ENCODE data around the gene RNF182. TPM values are rescaled to one million over a fixed set of nuclear protein-coding genes. Genes with fewer than 3 reads are reported as not detected.
"Not testable (repeated sequence)": the region's sequence is repeated elsewhere in the genome, so short reads cannot be mapped to it uniquely, and the experiment has no call there.

The RNF182 gene
- total and polyA plus RNA-seq, 2 donors (not counting 1 experiment from before 2014, with no cell fraction given): 0.10 TPM; not detected in 1

DNA sequence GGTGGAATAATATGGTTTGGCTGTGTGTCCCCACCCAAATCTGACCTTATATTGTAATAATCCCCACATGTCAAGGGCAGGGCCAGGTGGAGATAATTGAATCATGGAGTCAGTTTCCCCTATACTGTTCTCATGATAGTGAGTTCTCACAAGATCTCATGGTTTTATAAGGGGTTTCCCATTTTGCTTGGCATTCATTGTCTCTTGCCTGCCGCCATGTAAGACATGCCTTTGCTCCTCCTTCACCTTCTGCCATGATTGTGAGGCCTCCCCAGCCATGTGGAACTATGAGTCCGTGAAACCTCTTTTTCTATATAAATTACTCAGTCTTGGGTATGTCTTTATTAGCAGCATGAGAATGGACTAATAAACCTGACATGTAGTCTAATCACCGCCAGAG is 48.7 kb downstream of the RNF182 start:
- no CpG with 5 or more reads among the region's 3 CpGs for WGBS (ENCODE audit: insufficient coverage)
- H3K4me1 Mint-ChIP-seq; H3K4me3 Mint-ChIP-seq; H3K4me3 ChIP-seq (ENCODE audit: control extremely low read depth in 1 of 5, extremely low read depth in 1 of 5, insufficient read depth in 1 of 5, low read depth in 2 of 5, low read length in 4 of 5); H3K36me3 ChIP-seq (replicated peaks in 1 of 2; ENCODE audit: control extremely low read depth in 1 of 2, control insufficient read depth in 1 of 2, extremely low read depth in 1 of 2, insufficient read depth in 2 of 2, low read length in 1 of 2); H3K27me3 ChIP-seq (replicated peaks in 1 of 4; ENCODE audit: control extremely low read depth in 1 of 4, control insufficient read depth in 3 of 4, insufficient read depth in 4 of 4, low read length in 3 of 4); H2AFZ ChIP-seq (ENCODE audit: insufficient read depth, low read depth, low read length, poor library complexity, severe bottlenecking); H3K4me2 ChIP-seq (replicated peaks; ENCODE audit: low read depth, low read length, poor library complexity, severe bottlenecking); DNase-seq; H4K20me1 ChIP-seq (ENCODE audit: control insufficient read depth, insufficient read depth, low read length, poor library complexity, severe bottlenecking); H3K27ac ChIP-seq (ENCODE audit: low read length in 2 of 2); CTCF ChIA-PET; H3K9ac ChIP-seq (ENCODE audit: low read length); intact Hi-C loops (cut with micrococcal nuclease); ATAC-seq (ENCODE audit: low read depth); H3K79me2 ChIP-seq (ENCODE audit: control insufficient read depth, insufficient read depth, low read length); H3K4me1 ChIP-seq (ENCODE audit: control insufficient read depth in 2 of 2, insufficient read depth in 2 of 2, low read length in 2 of 2); POLR2A ChIA-PET; H3K27ac Mint-ChIP-seq: not testable (repeated sequence)
- Mint-ChIP-seq H3K9me3 (ENCODE audit: insufficient read depth) (peaks cover 17% of the 10 kb centered on the region), H3K27me3 (peaks cover 37% of the 10 kb centered on the region)
- peaks cover 2 to 24% (median 22%) of the 10 kb centered on the region in 3 donors for H3K9me3 ChIP-seq (ENCODE audit: control extremely low read depth in 1 of 3, control insufficient read depth in 2 of 3, insufficient read depth in 1 of 3, low read length in 2 of 3)

DNA sequence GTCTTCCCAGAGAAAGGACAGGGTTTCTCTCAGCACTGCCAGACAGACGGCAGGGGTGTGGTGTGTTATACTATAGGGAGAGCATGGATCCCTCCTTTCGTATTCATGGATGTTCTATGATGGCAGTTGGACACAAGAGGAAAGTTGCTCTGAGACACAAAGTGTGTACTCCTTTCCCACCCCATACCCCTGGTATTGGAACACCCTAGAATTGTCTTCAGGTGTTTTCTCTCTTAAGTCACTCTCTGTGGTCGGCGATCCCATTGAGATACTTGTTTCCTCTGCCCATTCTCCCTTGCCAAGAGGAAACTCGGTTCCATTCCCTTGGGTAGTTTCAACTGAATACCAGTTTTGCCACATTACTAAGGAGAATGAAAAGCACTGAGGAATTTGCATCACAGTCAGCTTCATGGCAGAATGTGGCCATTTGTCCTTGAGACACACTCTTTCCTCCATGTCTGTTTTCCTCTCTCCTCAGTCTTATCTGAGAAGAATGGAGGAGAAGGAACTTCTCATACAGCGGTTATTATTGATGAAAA is 53.4 kb downstream of the RNF182 start:
- Mint-ChIP-seq H3K9me3 (ENCODE audit: insufficient read depth) (peaks cover 6% of the 10 kb centered on the region), H3K27me3 (peaks cover 32% of the 10 kb centered on the region), H3K4me3 (no peak overlapping the region), H3K4me1 (no peaks in the 10 kb centered on the region), H3K27ac (no peak overlapping the region)
- DNase-seq: no peak
- Histone ChIP-seq H3K9ac (ENCODE audit: low read length) (no peak overlapping the region), H3K4me2 (replicated peaks; ENCODE audit: low read depth, low read length, poor library complexity, severe bottlenecking) (no peak overlapping the region), H3K4me3 (ENCODE audit: control extremely low read depth in 1 of 5, extremely low read depth in 1 of 5, insufficient read depth in 1 of 5, low read depth in 2 of 5, low read length in 4 of 5) (no peak overlapping the region), H2AFZ (ENCODE audit: insufficient read depth, low read depth, low read length, poor library complexity, severe bottlenecking) (no peak overlapping the region), H4K20me1 (ENCODE audit: control insufficient read depth, insufficient read depth, low read length, poor library complexity, severe bottlenecking) (no peaks in the 10 kb centered on the region), H3K27ac (ENCODE audit: low read length in 2 of 2) (no peak overlapping the region), H3K9me3 (ENCODE audit: control extremely low read depth in 1 of 3, control insufficient read depth in 2 of 3, insufficient read depth in 1 of 3, low read length in 2 of 3) (peaks cover 2 to 8% (median 6%) of the 10 kb centered on the region in 3 donors), H3K27me3 (replicated peaks in 1 of 4; ENCODE audit: control extremely low read depth in 1 of 4, control insufficient read depth in 3 of 4, insufficient read depth in 4 of 4, low read length in 3 of 4) (peaks cover 0 to 6% (median 5%) of the 10 kb centered on the region in 4 experiments), H3K79me2 (ENCODE audit: control insufficient read depth, insufficient read depth, low read length) (no peaks in the 10 kb centered on the region), H3K4me1 (ENCODE audit: control insufficient read depth in 2 of 2, insufficient read depth in 2 of 2, low read length in 2 of 2) (no peaks in the 10 kb centered on the region), H3K36me3 (replicated peaks in 1 of 2; ENCODE audit: control extremely low read depth in 1 of 2, control insufficient read depth in 1 of 2, extremely low read depth in 1 of 2, insufficient read depth in 2 of 2, low read length in 1 of 2) (no peaks in the 10 kb centered on the region)
- ATAC-seq (ENCODE audit: low read depth): no peak
- TF ChIP-seq, protein P1, sequence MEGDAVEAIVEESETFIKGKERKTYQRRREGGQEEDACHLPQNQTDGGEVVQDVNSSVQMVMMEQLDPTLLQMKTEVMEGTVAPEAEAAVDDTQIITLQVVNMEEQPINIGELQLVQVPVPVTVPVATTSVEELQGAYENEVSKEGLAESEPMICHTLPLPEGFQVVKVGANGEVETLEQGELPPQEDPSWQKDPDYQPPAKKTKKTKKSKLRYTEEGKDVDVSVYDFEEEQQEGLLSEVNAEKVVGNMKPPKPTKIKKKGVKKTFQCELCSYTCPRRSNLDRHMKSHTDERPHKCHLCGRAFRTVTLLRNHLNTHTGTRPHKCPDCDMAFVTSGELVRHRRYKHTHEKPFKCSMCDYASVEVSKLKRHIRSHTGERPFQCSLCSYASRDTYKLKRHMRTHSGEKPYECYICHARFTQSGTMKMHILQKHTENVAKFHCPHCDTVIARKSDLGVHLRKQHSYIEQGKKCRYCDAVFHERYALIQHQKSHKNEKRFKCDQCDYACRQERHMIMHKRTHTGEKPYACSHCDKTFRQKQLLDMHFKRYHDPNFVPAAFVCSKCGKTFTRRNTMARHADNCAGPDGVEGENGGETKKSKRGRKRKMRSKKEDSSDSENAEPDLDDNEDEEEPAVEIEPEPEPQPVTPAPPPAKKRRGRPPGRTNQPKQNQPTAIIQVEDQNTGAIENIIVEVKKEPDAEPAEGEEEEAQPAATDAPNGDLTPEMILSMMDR (IDR thresholded peaks at IDR 0.05): no peak
- no peak for TF ChIP-seq EZH2 (IDR thresholded peaks at IDR 0.05; ENCODE audit: borderline replicate concordance, insufficient read depth, low read depth, low read length, poor library complexity, severe bottlenecking)
- 100% methylated on average over 3 of the region's 6 CpGs for WGBS (ENCODE audit: insufficient coverage)
- ChIA-PET CTCF (interaction anchor here (0.5 to 1.1 kb wide), 2 partner anchors 9 to 1406 kb away, joined by 3 read pairs; no protein-coding TSS in a partner anchor), POLR2A (no interaction called here)
- intact Hi-C loops (cut with micrococcal nuclease): no loop called here

All from B cell (primary cell).